ENCODE data around the gene TBR1.

Gene TBR1

GRCh38 chr2:161434118-161434517, 18.0 kb downstream of the TBR1 start:
- Histone ChIP-seq H3K36me3 (ENCODE audit: control insufficient read depth, insufficient read depth, low read length) (no peaks in the 10 kb centered on the region), H3K4me1 (ENCODE audit: control insufficient read depth, insufficient read depth, low read length) (no peaks in the 10 kb centered on the region), H3K27me3 (ENCODE audit: control insufficient read depth, insufficient read depth, low read length) (peaks cover 27% of the 10 kb centered on the region), H3K4me3 (ENCODE audit: low read depth, low read length) (no peak overlapping the region), H3K9ac (ENCODE audit: low read depth, low read length) (no peak overlapping the region), H3K9me3 (ENCODE audit: control insufficient read depth, insufficient read depth, low read length) (no peaks in the 10 kb centered on the region), H3K27ac (ENCODE audit: low read depth, low read length) (no peak overlapping the region)

GRCh38 chr2:161436411-161436810, 20.3 kb downstream of the TBR1 start:
- H3K9ac ChIP-seq (ENCODE audit: low read depth, low read length), result no peak overlapping the region
- no peaks in the 10 kb centered on the region for H3K36me3 ChIP-seq (ENCODE audit: control insufficient read depth, insufficient read depth, low read length)
- H3K4me1 ChIP-seq (ENCODE audit: control insufficient read depth, insufficient read depth, low read length), result no peaks in the 10 kb centered on the region
- H3K27ac ChIP-seq (ENCODE audit: low read depth, low read length), result no peak overlapping the region
- H3K27me3 ChIP-seq (ENCODE audit: control insufficient read depth, insufficient read depth, low read length), result peaks cover 7% of the 10 kb centered on the region; the same call in 1 of the 2 replicates
- no peaks in the 10 kb centered on the region for H3K9me3 ChIP-seq (ENCODE audit: control insufficient read depth, insufficient read depth, low read length)
- no peak overlapping the region for H3K4me3 ChIP-seq (ENCODE audit: low read depth, low read length)

- Histone ChIP-seq H3K27ac (ENCODE audit: low read depth, low read length) (no peak overlapping the region), H3K4me3 (ENCODE audit: low read depth, low read length) (no peak overlapping the region), H3K4me1 (ENCODE audit: control insufficient read depth, insufficient read depth, low read length) (no peaks in the 10 kb centered on the region), H3K27me3 (ENCODE audit: control insufficient read depth, insufficient read depth, low read length) (no peaks in the 10 kb centered on the region), H3K9ac (ENCODE audit: low read depth, low read length) (no peak overlapping the region), H3K36me3 (ENCODE audit: control insufficient read depth, insufficient read depth, low read length) (no peaks in the 10 kb centered on the region), H3K9me3 (ENCODE audit: control insufficient read depth, insufficient read depth, low read length) (no peaks in the 10 kb centered on the region)
Measured at GRCh38 chr2:161438598-161438997, 22.5 kb downstream of the TBR1 start.

GRCh38 chr2:161445097-161445496, 29.0 kb downstream of the TBR1 start:
- Histone ChIP-seq H3K4me3 (ENCODE audit: low read depth, low read length) (no peak overlapping the region), H3K27me3 (ENCODE audit: control insufficient read depth, insufficient read depth, low read length) (no peaks in the 10 kb centered on the region), H3K4me1 (ENCODE audit: control insufficient read depth, insufficient read depth, low read length) (no peaks in the 10 kb centered on the region), H3K36me3 (ENCODE audit: control insufficient read depth, insufficient read depth, low read length) (no peaks in the 10 kb centered on the region), H3K27ac (ENCODE audit: low read depth, low read length) (no peak overlapping the region), H3K9me3 (ENCODE audit: control insufficient read depth, insufficient read depth, low read length) (no peaks in the 10 kb centered on the region), H3K9ac (ENCODE audit: low read depth, low read length) (no peak overlapping the region)

GRCh38 chr2:161448431-161448830, 32.3 kb downstream of the TBR1 start:
- Histone ChIP-seq H3K27me3 (ENCODE audit: control insufficient read depth, insufficient read depth, low read length) (no peaks in the 10 kb centered on the region), H3K36me3 (ENCODE audit: control insufficient read depth, insufficient read depth, low read length) (no peaks in the 10 kb centered on the region), H3K9me3 (ENCODE audit: control insufficient read depth, insufficient read depth, low read length) (no peaks in the 10 kb centered on the region), H3K4me1 (ENCODE audit: control insufficient read depth, insufficient read depth, low read length) (no peaks in the 10 kb centered on the region), H3K4me3 (ENCODE audit: low read depth, low read length) (no peak overlapping the region), H3K9ac (ENCODE audit: low read depth, low read length) (no peak overlapping the region), H3K27ac (ENCODE audit: low read depth, low read length) (no peak overlapping the region)

GRCh38 chr2:161471631-161472030, 55.5 kb downstream of the TBR1 start:
- no peak overlapping the region for H3K4me3 ChIP-seq (ENCODE audit: low read depth, low read length)
- peaks cover 6% of the 10 kb centered on the region for H3K9me3 ChIP-seq (ENCODE audit: control insufficient read depth, insufficient read depth, low read length)
- H3K36me3 ChIP-seq (ENCODE audit: control insufficient read depth, insufficient read depth, low read length), result no peaks in the 10 kb centered on the region
- no peaks in the 10 kb centered on the region for H3K4me1 ChIP-seq (ENCODE audit: control insufficient read depth, insufficient read depth, low read length)
- H3K9ac ChIP-seq (ENCODE audit: low read depth, low read length), result no peak overlapping the region
- H3K27ac ChIP-seq (ENCODE audit: low read depth, low read length), result no peak overlapping the region
- no peaks in the 10 kb centered on the region for H3K27me3 ChIP-seq (ENCODE audit: control insufficient read depth, insufficient read depth, low read length)

- no peak overlapping the region for H3K4me3 ChIP-seq (ENCODE audit: low read depth, low read length)
- H3K9ac ChIP-seq (ENCODE audit: low read depth, low read length), result no peak overlapping the region
- no peaks in the 10 kb centered on the region for H3K4me1 ChIP-seq (ENCODE audit: control insufficient read depth, insufficient read depth, low read length)
- H3K27me3 ChIP-seq (ENCODE audit: control insufficient read depth, insufficient read depth, low read length), result no peaks in the 10 kb centered on the region
- peaks cover 6% of the 10 kb centered on the region for H3K9me3 ChIP-seq (ENCODE audit: control insufficient read depth, insufficient read depth, low read length)
- H3K36me3 ChIP-seq (ENCODE audit: control insufficient read depth, insufficient read depth, low read length), result no peaks in the 10 kb centered on the region
- no peak overlapping the region for H3K27ac ChIP-seq (ENCODE audit: low read depth, low read length)
Measured at GRCh38 chr2:161474920-161475319, 58.8 kb downstream of the TBR1 start.

Data from HUES48 (cell line).